HCT116 (cell line): Measurements from ENCODE around the gene COX7A2L.

Experiments used
- CBX3 ChIP-seq: IDR thresholded peaks from 2 replicates; pipeline ENCODE4 v1.6.1; 2012; ENCODE audit warnings: low read depth
- EZH2 ChIP-seq: fragments of 200-600 bp; sonication (generic); IDR thresholded peaks from 2 replicates; pipeline ENCODE4 v1.6.1; 2017; ENCODE audit warnings: antibody characterized with exemption, mixed run types
- POLR2A ChIP-seq: IDR thresholded peaks from 2 replicates; pipeline ENCODE4 v1.7.0; 2011; ENCODE audit warnings: borderline replicate concordance; ENCODE audit not compliant: insufficient read depth, insufficient read length; ENCODE audit errors: extremely low read depth
- YY1 ChIP-seq: IDR thresholded peaks from 2 replicates; pipeline ENCODE4 v1.6.1; 2011; ENCODE audit warnings: low read length, low read depth, moderate library complexity, mild to moderate bottlenecking; ENCODE audit not compliant: insufficient replicate concordance; ENCODE audit errors: extremely low read depth
- ZFX ChIP-seq: fragments of 450-650 bp; IDR thresholded peaks from 2 replicates; pipeline ENCODE4 v1.6.1; 2017
- TF ChIP-seq, protein P1 (sequence below), 3 experiments: fragments of 200-600 bp in 1 of 3; sonication (generic) in 1 of 3; IDR thresholded peaks in 2 of 3; conservative IDR thresholded peaks in 1 of 3; 2 replicates each; pipeline ENCODE4 v1.5.1; 2012 to 2017; ENCODE audit warnings: low read depth in 2 of 3, low read length in 2 of 3, antibody characterized with exemption in 1 of 3, borderline replicate concordance in 1 of 3, control low read depth in 1 of 3, mild to moderate bottlenecking in 1 of 3, mixed read lengths in 1 of 3, mixed run types in 1 of 3, moderate library complexity in 1 of 3; ENCODE audit not compliant: insufficient read depth in 1 of 3
- TF ChIP-seq, protein P2 (sequence below): IDR thresholded peaks from 2 replicates; pipeline ENCODE4 v1.6.1; 2012

DNA sequence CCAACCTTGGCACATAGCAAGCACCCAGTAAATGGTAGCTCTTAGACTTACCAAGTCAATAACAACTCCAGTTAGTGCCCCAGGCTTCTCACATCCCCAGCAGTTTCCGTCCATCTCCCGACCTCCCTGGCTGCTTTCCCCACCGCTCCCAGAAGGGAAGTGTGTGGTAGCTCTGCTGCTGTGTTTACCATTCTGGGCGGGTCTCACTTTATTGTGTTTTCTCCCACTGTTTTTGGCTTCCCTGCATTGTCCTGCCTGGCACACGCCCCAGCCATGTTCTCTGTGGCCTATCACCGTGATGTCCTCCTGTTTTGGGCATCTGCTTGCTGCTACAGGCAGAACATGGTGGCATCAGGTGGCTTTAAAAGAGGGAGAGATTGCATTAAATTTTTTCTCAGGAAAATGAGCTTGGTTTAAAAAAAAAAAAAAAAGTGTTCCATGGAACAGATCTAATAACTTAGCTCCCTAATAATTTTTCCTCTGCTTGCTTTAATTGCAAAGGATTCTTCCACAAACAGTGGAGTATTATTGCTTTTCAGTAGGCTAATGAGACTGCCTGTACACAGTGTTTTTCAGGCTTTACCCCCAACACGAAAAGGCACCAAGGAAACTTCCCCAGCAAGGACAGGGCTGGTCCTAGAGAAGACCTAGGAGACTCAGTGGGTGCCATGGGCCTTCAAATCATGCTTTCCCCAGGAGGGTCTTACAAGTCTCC lies 8.0 kb upstream of the COX7A2L start:
- no peak for TF ChIP-seq CBX3
- TF ChIP-seq, protein P1, sequence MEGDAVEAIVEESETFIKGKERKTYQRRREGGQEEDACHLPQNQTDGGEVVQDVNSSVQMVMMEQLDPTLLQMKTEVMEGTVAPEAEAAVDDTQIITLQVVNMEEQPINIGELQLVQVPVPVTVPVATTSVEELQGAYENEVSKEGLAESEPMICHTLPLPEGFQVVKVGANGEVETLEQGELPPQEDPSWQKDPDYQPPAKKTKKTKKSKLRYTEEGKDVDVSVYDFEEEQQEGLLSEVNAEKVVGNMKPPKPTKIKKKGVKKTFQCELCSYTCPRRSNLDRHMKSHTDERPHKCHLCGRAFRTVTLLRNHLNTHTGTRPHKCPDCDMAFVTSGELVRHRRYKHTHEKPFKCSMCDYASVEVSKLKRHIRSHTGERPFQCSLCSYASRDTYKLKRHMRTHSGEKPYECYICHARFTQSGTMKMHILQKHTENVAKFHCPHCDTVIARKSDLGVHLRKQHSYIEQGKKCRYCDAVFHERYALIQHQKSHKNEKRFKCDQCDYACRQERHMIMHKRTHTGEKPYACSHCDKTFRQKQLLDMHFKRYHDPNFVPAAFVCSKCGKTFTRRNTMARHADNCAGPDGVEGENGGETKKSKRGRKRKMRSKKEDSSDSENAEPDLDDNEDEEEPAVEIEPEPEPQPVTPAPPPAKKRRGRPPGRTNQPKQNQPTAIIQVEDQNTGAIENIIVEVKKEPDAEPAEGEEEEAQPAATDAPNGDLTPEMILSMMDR (IDR thresholded peaks at IDR 0.05 in 2 of 3, conservative IDR thresholded peaks at IDR 0.05 in 1 of 3; ENCODE audit: borderline replicate concordance in 1 of 3, insufficient read depth in 1 of 3, low read depth in 2 of 3, low read length in 2 of 3) = no peak
- no peak for TF ChIP-seq ZFX
- TF ChIP-seq, protein P2, sequence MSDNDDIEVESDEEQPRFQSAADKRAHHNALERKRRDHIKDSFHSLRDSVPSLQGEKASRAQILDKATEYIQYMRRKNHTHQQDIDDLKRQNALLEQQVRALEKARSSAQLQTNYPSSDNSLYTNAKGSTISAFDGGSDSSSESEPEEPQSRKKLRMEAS = no peak
- no peak for TF ChIP-seq EZH2
- TF ChIP-seq POLR2A = no peak
- TF ChIP-seq YY1 = no peak
